HepG2 (cell line): ENCODE measurements around the gene ADCY9. TPM values are rescaled to one million over a fixed set of nuclear protein-coding genes. Genes with fewer than 3 reads are reported as not detected.

Experiments
- ATAC-seq: fragments of 200-7000 bp; cut with Tn5 transposase; 3 replicates; pipeline ENCODE4 v1.9.1; 2020; ENCODE audit warnings: mild to moderate bottlenecking, moderate library complexity
- BruUV-seq: library from RNA; stranded (reverse); fragments of 400-500 nt; replicated peaks from 2 replicates; lab custom pipeline; 2021; lab: Mats Ljungman, UMichigan
- CTCF ChIA-PET: fragments of 300-600 bp; formaldehyde crosslinking; extraction: SDS; loops from one replicate; lab custom pipeline; 2021; ENCODE audit warnings: low total read pairs, inconsistent platforms, low intra/inter-chr PET ratio; lab: Yijun Ruan, JAX
- POLR2A ChIA-PET: fragments of 350-600 bp; sonication (Branson Sonifier 250); formaldehyde crosslinking; loops from one replicate; lab custom pipeline; 2020; ENCODE audit warnings: antibody characterized with exemption, inconsistent platforms; lab: Yijun Ruan, JAX
- DNase-seq: peaks from one replicate; pipeline ENCODE4 v3.0.0-alpha.2; 2015; ENCODE audit warnings: low spot score
- FAIRE-seq: peaks from 3 replicates; lab custom pipeline; 2011; peaks lifted over from hg19 to GRCh38; lab: Jason Lieb, UNC
- H2AFZ ChIP-seq: one replicate; pipeline ENCODE4 v1.6.1; 2011; ENCODE audit warnings: low read length, inconsistent platforms
- H3K27ac ChIP-seq: fragments of 300-600 bp; 3 replicates; pipeline ENCODE4 v1.8.0; 2011; ENCODE audit warnings: mixed run types, mild to moderate bottlenecking, mixed read lengths, low read length, inconsistent platforms; ENCODE audit not compliant: insufficient read depth; ENCODE audit errors: extremely low read length
- H3K27me3 ChIP-seq, 2 experiments: fragments of 200-600 bp in 1 of 2; 2 replicates in 1 of 2; 3 replicates in 1 of 2; pipeline versions ENCODE4 v1.6.0 to v1.8.0; 2011; ENCODE audit warnings: low read length in 2 of 2, mild to moderate bottlenecking in 2 of 2, moderate library complexity in 2 of 2, inconsistent platforms in 1 of 2; ENCODE audit not compliant: insufficient read depth in 2 of 2, control insufficient read depth in 1 of 2
- H3K36me3 ChIP-seq, 2 experiments: fragments of 200-600 bp in 1 of 2; replicated peaks in 1 of 2; 2 replicates in 1 of 2; 3 replicates in 1 of 2; pipeline versions ENCODE4 v1.5.1 to v1.8.0; 2011; ENCODE audit warnings: low read length in 2 of 2, inconsistent platforms in 1 of 2; ENCODE audit not compliant: insufficient read depth in 2 of 2, control insufficient read depth in 1 of 2
- H3K4me1 ChIP-seq: 2 replicates; pipeline ENCODE4 v1.5.1; 2012; ENCODE audit warnings: low read length, inconsistent platforms; ENCODE audit not compliant: insufficient read depth
- H3K4me2 ChIP-seq: 2 replicates; pipeline ENCODE4 v1.6.0; 2011; ENCODE audit warnings: low read depth, low read length, inconsistent platforms
- H3K4me3 ChIP-seq, 3 experiments: fragments of 200-600 bp in 1 of 3; sonication (generic), shearing (Covaris generic) in 1 of 3; replicated peaks in 1 of 3; 2 replicates each; pipeline ENCODE4 v1.5.1; 2011 to 2016; ENCODE audit warnings: low read length in 3 of 3, inconsistent platforms in 2 of 3, low read depth in 2 of 3, mild to moderate bottlenecking in 2 of 3, control low read depth in 1 of 3, mixed read lengths in 1 of 3; ENCODE audit not compliant: insufficient read depth in 1 of 3
- H3K79me2 ChIP-seq: one replicate; pipeline ENCODE4 v1.6.1; 2011; ENCODE audit warnings: low read length, inconsistent platforms; ENCODE audit not compliant: insufficient read depth
- H3K9ac ChIP-seq: 2 replicates; pipeline ENCODE4 v1.6.0; 2011; ENCODE audit warnings: mild to moderate bottlenecking, low read depth, low read length, inconsistent platforms; ENCODE audit not compliant: insufficient read depth
- H3K9me3 ChIP-seq: 2 replicates; pipeline ENCODE4 v1.5.1; 2012; ENCODE audit warnings: mild to moderate bottlenecking, low read length
- H4K20me1 ChIP-seq: 2 replicates; pipeline ENCODE4 v1.6.0; 2011; ENCODE audit warnings: inconsistent platforms, mild to moderate bottlenecking, low read length, moderate library complexity; ENCODE audit not compliant: insufficient read depth
- CREBL2 ChIP-seq: sonication (generic); formaldehyde crosslinking; IDR thresholded peaks from 2 replicates; pipeline ENCODE4 v1.8.1; 2023; ENCODE audit warnings: missing genetic modification reagents, mild to moderate bottlenecking, borderline replicate concordance
- ERF ChIP-seq: IDR thresholded peaks from 2 replicates; pipeline ENCODE4 v1.6.1; 2018; ENCODE audit warnings: missing biosample characterization, missing genetic modification reagents
- HNF4A ChIP-seq: sonication (generic); formaldehyde crosslinking; IDR thresholded peaks from 2 replicates; pipeline ENCODE4 v1.4.0; 2020; ENCODE audit warnings: missing genetic modification reagents
- HNRNPUL1 ChIP-seq: fragments of 200-400 bp; formaldehyde crosslinking; IDR thresholded peaks from 2 replicates; pipeline ENCODE4 v1.6.1; 2017; ENCODE audit warnings: low read depth, mild to moderate bottlenecking, low read length, moderate library complexity
- KDM2A ChIP-seq: sonication (generic); formaldehyde crosslinking; IDR thresholded peaks from 2 replicates; pipeline ENCODE4 v1.4.0; 2020; ENCODE audit warnings: low read depth, missing genetic modification reagents, borderline replicate concordance
- MAZ ChIP-seq, 2 experiments: sonication (generic) in 1 of 2; formaldehyde crosslinking in 1 of 2; IDR thresholded peaks; 2 replicates each; pipeline versions ENCODE4 v1.5.0 to v1.6.1; 2012 to 2020; ENCODE audit warnings: low read depth in 2 of 2, mild to moderate bottlenecking in 2 of 2, borderline replicate concordance in 1 of 2, improper control_type of control experiment in 1 of 2, low read length in 1 of 2, missing genetic modification reagents in 1 of 2, moderate library complexity in 1 of 2
- MTF1 ChIP-seq: sonication (generic); formaldehyde crosslinking; IDR thresholded peaks from 2 replicates; pipeline ENCODE4 v1.5.0; 2020; ENCODE audit warnings: missing genetic modification reagents
- NFRKB ChIP-seq: fragments of 450-650 bp; IDR thresholded peaks from 2 replicates; pipeline ENCODE4 v1.6.1; 2017
- SMC3 ChIP-seq: IDR thresholded peaks from 2 replicates; pipeline ENCODE4 v1.6.1; 2011; ENCODE audit warnings: low read length, improper control_type of control experiment
- SOX13 ChIP-seq, 3 experiments: fragments of 450-650 bp in 1 of 3; sonication (generic) in 1 of 3; formaldehyde crosslinking in 1 of 3; IDR thresholded peaks in 2 of 3; conservative IDR thresholded peaks in 1 of 3; 2 replicates each; pipeline versions ENCODE4 v1.5.0 to v1.6.1; 2016 to 2020; ENCODE audit warnings: antibody characterized with exemption in 1 of 3, mild to moderate bottlenecking in 1 of 3, missing compliant biosample characterization in 1 of 3, missing genetic modification reagents in 1 of 3, moderate library complexity in 1 of 3
- TFAP4 ChIP-seq: sonication (generic); IDR thresholded peaks from 2 replicates; pipeline ENCODE4 v1.6.1; 2016; ENCODE audit warnings: low read depth, borderline replicate concordance
- ZBTB39 ChIP-seq: sonication (generic); formaldehyde crosslinking; IDR thresholded peaks from 2 replicates; pipeline ENCODE4 v1.5.0; 2020; ENCODE audit warnings: missing genetic modification reagents
- ZIK1 ChIP-seq: sonication (generic); formaldehyde crosslinking; IDR thresholded peaks from 2 replicates; pipeline ENCODE4 v1.5.0; 2020; ENCODE audit warnings: mild to moderate bottlenecking, low read depth, missing genetic modification reagents, borderline replicate concordance
- ZNF350 ChIP-seq: sonication (generic); formaldehyde crosslinking; IDR thresholded peaks from 2 replicates; pipeline ENCODE4 v1.4.0; 2020; ENCODE audit warnings: mild to moderate bottlenecking, low read depth, missing genetic modification reagents, borderline replicate concordance
- ZNF75D ChIP-seq: sonication (generic); formaldehyde crosslinking; IDR thresholded peaks from 2 replicates; pipeline ENCODE4 v1.8.1; 2023; ENCODE audit warnings: missing genetic modification reagents, mild to moderate bottlenecking, borderline replicate concordance
- WGBS: methylation state at CpG from one replicate; pipeline ENCODE4 v1.1.6; 2017; ENCODE audit warnings: low lambda C conversion rate; 5-methylcytosine and 5-hydroxymethylcytosine counted together
- in situ Hi-C: cut with HindIII; loops from 2 replicates; pipeline ENCODE4 v1.10.0; 2017; ENCODE audit warnings: low pct_unique_long_range_greater_than_20kb; ENCODE audit not compliant: extremely low pct_ligation_motif_present
- intact Hi-C: fragments of 100-400 bp; cut with micrococcal nuclease; formaldehyde crosslinking; loops from one replicate; pipeline ENCODE4 v1.10.0; 2022; ENCODE audit not compliant: unreplicated experiment
- polyA plus RNA-seq, 8 experiments: library from polyadenylated mRNA; depleted of rRNA in 3 of 8; stranded (reverse) in 7 of 8; unstranded in 1 of 8; fragments of >200 nt; fragmentation: Illumina TruSeq in 4 of 8; extraction: Trizol in 4 of 8; gene quantifications; 2 replicates each; pipeline versions ENCODE4 v1.2.1 to v1.2.3, GENCODE V29; 2011 to 2016; ENCODE audit warnings: low read depth in 4 of 8, missing spikeins in 1 of 8, mixed read lengths in 1 of 8; ENCODE audit not compliant: insufficient read depth in 1 of 8
- total RNA-seq, 5 experiments: library from RNA; depleted of rRNA; stranded (reverse); fragments of >200 nt; fragmentation: Illumina TruSeq; extraction: Trizol; gene quantifications; 2 replicates each; pipeline ENCODE4 v1.2.3, GENCODE V29; 2016; ENCODE audit warnings: low read depth in 1 of 5

ADCY9 gene
- total and polyA plus RNA-seq, 2 of the 13 experiments (the other 11 are each of a cell fraction or from before 2014, with no cell fraction given) = 11.2 to 13.9 TPM

- no peak for TF ChIP-seq ZBTB39 (CRISPR knock-in tag)
- no peak for TF ChIP-seq ZNF350 (CRISPR knock-in tag)
- TF ChIP-seq HNRNPUL1 = no peak
Observed at GRCh38 chr16:3959148-3959547, 157.1 kb downstream of the ADCY9 start (continued).

GRCh38 chr16:3957344-3957980 is 158.8 kb downstream of the ADCY9 start:
- ChIA-PET CTCF (no interaction called here), POLR2A (no interaction called here)
- Histone ChIP-seq H3K27ac (no peak overlapping the region), H3K36me3 (no peaks in the 10 kb centered on the region), H3K4me1 (peaks cover 11% of the 10 kb centered on the region), H3K4me2 (no peak overlapping the region), H2AFZ (no peak overlapping the region), H4K20me1 (no peaks in the 10 kb centered on the region), H3K79me2 (no peaks in the 10 kb centered on the region), H3K9ac (no peak overlapping the region), H3K4me3 (no peak overlapping the region), H3K27me3 (peaks cover 0 to 18% of the 10 kb centered on the region in 2 experiments; a peak in 2 of 5 replicates), H3K9me3 (no peaks in the 10 kb centered on the region)
- DNase-seq (no peak), FAIRE-seq (no peak), ATAC-seq (no peak)
- 36% methylated on average over 23 of the region's 23 CpGs for WGBS
- in situ Hi-C loops = no loop called here
- no TSS peak for BruUV-seq
- intact Hi-C loops = no loop called here
- TF ChIP-seq ERF (CRISPR knock-in tag) (no peak), HNF4A (CRISPR knock-in tag) (no peak), ZIK1 (no peak), KDM2A (CRISPR knock-in tag) (no peak), TFAP4 (no peak), SOX13 (IDR thresholded peaks at IDR 0.05) (no peak), SOX13 (CRISPR knock-in tag; conservative IDR thresholded peaks at IDR 0.05 in 1 of 2, IDR thresholded peaks at IDR 0.05 in 1 of 2) (no peak), MTF1 (CRISPR knock-in tag) (no peak), CREBL2 (CRISPR knock-in tag) (no peak), SMC3 (no peak), NFRKB (no peak), MAZ (IDR thresholded peaks at IDR 0.05; ENCODE audit: borderline replicate concordance, low read depth, low read length) (no peak), MAZ (CRISPR knock-in tag; IDR thresholded peaks at IDR 0.05; ENCODE audit: low read depth) (no peak), ZNF75D (CRISPR knock-in tag) (no peak)
